ENCODE data around the gene FAM156A. TPM values are rescaled to one million over a fixed set of nuclear protein-coding genes. Genes with fewer than 3 reads are reported as not detected.
"Not testable (repeated sequence)": the region's sequence is repeated elsewhere in the genome, so short reads cannot be mapped to it uniquely, and the experiment has no call there.

Gene FAM156A
- total RNA-seq, 1 donor from 2014 or later = 18.2 TPM

DNA sequence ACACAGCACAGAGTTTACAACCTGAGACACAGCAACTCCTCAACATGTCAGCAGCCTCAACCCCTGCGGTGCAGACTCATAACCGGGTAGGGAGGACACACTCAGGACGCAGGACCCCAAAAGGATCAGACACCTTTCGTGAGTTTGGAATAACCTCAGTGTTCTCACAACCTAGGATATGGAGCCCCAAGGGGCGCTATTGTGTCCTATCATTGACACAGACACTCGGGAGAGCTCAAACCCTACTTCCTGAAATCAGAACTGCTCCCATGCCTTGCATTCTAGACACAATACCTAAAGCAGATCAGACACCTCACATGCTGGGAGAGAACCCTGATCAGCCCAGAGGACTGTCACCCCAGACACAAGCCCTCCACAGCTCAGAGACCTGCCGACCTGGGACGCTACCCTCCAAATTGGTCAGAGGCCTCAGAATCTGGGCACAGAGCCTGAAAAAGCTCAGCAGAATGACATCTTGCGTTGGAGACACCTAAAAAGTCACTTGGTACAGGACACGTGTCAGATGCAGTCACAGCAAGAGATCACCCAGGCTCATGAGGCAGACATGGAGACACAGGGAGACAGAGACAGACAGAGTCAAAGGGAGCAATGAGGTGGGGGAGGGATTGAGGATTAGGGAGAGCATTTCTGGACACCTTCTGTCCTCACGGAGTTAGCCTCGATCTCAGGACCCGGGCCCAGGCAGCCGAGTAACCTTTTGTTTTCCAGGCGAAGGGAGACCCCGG lies 8.8 kb upstream of the FAM156A start:
- intact Hi-C loops (cut with micrococcal nuclease) = not testable (repeated sequence)

DNA sequence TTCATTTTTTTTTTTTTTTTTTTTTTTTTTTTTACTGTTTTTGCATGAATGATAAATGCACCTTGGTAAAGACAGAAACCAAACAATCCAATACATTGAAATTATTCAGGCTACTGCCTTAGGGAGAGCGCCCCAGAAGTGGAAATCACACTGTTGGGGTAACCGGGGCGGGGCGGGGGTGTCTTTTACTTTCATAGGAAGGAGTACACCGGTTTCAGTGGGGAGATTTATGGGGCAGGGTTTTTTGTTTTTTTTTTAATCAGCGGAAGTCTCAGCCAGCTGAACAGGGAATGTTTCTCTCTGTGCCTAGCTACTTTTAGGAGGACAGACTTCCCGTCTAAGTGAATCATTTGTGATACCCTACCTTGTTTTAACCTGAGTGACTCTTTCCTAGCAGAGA lies 643 bp upstream of the FAM156A start:
- intact Hi-C loops (cut with micrococcal nuclease) = not testable (repeated sequence)

DNA sequence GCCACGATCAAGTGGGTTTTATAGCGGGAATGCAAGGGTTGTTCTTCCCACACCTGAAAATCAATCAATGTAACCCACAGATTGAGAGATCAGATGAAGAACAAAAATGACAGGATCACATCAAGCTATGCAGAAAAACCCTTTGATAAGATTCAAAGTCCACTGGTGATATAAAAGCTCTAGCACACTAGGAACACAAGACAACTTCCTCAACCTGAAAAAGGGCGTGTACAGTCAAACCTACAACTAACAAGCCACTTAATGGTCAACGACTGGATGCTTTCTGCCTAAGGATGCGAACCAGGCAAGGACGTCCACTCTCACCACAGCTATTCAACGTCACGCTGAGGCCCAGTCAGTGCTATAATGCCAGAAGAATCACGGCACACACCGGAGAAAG lies 8.4 kb downstream of the FAM156A start:
- intact Hi-C loops (cut with micrococcal nuclease) = not testable (repeated sequence)

DNA sequence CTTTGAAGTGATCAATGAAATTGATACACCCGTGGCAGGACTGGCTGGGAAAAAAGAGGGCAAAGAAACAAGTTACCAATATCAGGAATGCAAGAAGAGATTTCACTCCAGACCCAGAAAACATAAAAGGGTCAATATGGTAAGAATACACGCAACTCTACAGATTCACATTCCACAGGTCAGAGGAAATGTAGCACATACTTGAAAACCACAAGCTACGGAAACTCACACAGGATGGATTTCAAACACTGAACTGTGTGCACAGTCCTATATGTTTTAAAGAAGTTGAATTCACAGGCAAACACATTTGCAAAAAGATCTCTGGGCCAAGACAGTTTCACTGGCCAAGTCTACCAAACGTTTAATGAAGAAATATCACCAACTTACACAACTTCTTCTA lies 9.0 kb downstream of the FAM156A start:
- intact Hi-C loops (cut with micrococcal nuclease) = not testable (repeated sequence)

DNA sequence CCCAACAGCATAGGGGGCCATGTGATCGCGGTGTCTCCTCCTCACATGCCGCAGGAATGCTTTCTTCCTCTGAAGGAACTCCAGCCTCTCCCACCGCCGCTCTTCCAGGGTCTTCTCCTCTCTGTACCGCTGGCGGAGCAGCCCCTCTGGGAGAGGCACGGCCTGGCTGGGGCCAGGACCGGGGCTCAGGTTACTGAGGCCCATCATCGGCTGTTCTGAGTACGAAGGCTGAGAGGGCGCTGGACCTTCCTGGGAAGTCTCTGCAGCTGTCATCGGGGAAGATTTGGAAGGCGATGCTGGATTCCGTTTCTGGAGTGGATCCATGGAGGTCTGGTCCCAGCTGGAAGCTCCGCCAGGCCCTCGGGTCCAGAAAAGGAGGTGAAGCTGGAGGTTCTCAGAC lies 10.1 kb downstream of the FAM156A start:
- intact Hi-C loops (cut with micrococcal nuclease) = not testable (repeated sequence)

DNA sequence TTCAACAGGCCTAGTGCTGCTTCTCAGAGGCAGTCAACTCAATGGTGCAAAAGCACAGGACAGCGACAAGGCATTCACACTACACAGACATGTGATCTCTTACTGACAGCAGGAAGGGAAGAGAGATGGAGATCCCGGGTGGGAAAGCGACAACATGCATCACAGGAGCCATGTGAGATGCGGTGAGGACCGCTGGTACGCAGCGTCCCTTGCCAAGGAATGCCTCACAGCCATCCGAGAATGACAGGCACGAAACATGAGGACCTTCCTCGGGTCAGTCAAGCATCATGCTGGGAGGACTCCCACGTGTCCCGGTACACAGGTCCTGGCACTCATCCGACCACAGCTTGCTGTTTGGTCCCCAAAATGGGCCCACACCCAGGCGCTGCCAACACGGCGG lies 10.8 kb downstream of the FAM156A start:
- intact Hi-C loops (cut with micrococcal nuclease) = not testable (repeated sequence)

DNA sequence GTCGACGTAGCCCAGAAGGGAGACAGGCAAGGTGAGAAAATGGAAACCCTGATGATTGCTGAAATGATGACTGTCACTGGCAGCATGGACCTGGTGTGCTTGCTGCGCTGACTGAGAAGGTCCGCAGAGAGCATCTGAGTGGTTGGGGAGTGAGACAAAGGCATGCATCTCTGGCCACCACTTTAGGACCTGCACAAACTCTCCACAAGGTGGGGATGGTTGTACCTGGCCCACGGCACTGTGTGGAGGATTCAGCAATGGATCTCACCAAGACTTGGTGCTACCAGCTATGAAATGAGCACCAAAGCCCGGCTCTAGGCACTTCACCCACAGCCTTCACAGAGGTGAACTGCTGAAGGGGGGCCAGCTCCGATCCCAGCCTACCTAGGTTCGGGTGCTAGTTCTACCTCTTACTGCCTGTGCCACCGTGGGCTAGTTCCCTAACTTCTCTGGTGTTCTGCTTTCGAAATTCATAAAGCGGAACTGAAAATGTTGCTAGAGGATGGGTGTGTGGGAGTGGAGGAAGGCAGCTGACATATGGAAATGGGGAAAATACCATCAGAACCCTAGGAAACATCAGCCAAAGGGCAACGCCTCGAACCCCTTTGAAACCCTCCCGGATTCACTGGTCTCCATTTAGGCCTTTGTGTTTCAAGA lies 12.4 kb downstream of the FAM156A start:
- intact Hi-C loops (cut with micrococcal nuclease) = not testable (repeated sequence)

DNA sequence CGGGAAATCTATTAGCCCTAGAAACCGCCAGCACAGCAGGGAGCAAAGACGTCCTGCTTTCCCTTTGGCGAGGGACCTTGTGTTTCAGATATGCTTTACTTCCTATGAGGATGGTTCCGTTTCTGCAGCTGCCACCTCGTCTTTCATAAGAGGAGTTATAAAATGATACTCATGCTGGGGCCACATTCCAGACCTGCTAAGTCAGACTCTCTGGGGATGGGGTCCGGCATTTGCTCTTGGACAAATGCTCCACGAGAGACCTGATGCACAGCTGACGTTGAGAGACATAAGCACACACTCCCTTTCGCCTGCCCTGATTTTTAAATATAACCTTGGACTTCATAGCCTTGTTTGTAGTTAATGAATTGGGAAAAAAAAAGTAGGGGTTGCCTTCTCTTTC lies 16.6 kb downstream of the FAM156A start:
- intact Hi-C loops (cut with micrococcal nuclease) = not testable (repeated sequence)

DNA sequence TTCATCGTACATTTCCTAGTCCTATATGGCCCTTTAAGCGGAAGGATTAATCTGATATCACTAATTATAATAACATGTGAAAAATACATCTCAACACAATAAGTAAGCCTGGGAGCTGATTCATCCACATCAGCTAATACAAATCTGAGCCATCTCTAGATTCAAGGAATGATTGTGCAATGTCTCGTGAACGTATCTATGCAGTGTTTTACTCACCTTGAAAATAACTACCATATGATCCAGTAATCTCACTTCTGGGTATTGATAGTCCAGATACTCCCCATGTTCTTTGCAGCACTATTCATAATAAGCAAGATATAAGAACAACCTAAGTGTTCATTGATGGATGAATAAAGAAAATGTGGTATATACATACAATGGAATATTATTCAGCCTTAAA lies 17.6 kb downstream of the FAM156A start:
- intact Hi-C loops (cut with micrococcal nuclease) = not testable (repeated sequence)

DNA sequence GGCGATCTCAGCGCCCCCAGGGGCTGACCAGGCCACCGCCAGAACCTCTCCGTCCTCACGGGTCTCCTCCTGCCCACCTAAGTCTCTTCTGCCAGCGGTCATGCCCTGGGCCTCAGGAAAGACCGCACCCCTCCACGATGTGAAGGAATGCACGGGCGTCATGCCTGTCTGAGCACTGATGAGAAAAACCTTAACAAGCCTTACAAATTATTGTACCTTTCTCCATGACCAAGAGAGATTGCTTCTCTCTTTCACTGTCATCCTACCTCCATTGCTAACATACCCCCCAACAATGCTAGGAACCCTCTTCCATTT lies 22.9 kb downstream of the FAM156A start:
- intact Hi-C loops (cut with micrococcal nuclease) = not testable (repeated sequence)

DNA sequence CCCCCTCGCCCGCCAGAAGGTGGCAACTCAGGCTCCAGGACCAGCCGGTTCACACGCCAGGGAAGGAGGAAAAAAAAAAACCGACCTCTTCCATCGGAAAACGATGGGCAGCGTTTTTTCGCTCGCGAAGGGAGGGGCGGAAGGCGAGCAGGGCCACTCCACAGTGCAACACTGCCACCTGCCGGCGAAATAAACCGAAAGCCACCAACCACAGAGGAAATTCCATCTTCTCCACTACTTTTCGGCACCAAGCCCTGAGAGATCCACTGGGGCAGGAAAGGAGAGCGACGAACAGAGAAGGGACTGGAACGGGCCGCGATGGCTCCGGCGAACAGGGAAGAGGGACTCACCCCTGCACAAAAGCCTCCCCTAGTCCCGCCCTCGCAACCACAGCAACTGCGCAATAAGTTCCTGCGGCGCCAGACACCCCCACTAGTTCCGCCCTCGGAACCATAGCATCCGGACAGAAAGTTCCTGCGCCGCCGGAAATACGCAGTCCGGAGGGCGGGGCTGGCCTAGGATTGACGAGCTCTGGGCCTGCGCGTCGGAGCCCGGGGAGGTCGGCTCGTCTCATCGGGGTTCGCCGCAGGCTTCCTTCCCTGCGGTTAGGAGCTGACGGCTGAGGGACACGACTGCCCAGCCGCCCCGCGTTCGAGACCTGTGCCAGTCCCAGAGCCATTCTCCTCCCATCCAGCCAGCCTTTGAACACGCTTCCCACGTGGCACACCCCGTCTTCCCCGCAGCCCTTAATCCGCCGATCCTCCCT lies 23.4 kb downstream of the FAM156A start:
- intact Hi-C loops (cut with micrococcal nuclease) = no loop called here

DNA sequence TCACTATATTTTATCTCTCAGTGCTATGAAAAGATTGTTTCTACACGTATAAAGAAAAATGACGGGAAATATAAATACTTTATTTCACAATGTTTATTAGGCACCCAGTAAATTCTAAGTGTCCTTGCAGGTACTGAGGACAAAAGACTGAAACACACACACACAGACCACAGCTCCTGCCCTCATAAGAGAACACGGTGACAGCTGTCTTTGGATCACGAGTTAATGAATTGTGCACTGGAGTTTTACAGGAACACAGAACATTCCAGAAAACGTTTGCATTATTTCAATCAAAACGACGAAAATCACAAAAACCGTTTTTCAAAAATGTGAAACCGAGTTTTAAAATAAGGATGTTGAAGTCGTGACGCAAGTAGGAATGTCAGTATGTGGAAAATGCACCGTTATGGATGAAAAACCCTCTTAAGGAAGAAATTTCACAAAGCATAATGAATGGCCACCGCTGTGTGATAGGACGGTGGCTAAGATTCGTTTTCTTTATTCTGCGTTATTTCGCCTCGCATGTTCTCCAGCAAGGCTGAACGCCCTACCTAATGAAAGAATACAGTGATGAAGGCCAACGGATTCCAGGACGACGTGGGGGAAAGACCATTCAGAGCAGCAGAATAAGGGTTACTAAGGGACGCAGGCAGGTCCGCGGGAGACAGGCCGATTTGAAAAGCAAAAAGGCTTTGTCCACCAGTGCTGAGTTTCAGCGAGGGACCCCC lies 24.2 kb downstream of the FAM156A start:
- intact Hi-C loops (cut with micrococcal nuclease) = no loop called here

DNA sequence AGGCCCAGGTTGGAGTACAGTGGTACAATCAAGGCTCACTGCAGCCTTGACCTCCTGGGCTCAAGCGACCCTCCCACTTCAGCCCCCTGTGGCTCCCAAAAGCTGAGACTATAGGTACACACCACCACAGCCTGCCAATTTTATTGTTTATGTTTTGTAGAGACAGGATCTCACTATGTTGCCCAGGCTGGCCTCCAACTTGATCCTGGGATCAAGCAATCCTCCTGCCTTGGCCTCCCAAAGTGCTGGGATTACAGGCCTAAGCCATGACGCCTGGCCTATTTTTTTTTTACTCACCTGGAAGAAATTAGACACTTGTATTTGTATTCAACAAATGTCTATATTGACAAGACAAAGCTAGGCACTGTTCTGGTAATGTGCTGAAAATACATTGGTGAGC lies 25.1 kb downstream of the FAM156A start:
- intact Hi-C loops (cut with micrococcal nuclease) = no loop called here

DNA sequence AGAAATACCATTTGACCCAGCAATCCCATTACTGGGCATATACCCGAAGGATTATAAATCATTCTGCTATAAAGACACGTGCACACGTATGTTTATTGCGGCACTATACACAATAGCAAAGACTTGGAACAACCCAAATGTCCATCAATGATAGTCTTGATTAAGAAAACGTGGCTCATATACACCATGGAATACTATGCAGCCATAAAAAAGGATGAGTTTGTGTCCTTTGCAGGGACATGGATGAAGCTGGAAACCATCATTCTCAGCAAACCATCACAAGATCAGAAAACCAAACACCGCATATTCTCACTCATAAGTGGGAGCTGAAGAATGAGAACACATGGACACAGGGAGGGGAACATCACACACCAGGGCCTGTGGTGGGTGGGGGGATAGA lies 28.1 kb downstream of the FAM156A start:
- intact Hi-C loops (cut with micrococcal nuclease) = not testable (repeated sequence)

DNA sequence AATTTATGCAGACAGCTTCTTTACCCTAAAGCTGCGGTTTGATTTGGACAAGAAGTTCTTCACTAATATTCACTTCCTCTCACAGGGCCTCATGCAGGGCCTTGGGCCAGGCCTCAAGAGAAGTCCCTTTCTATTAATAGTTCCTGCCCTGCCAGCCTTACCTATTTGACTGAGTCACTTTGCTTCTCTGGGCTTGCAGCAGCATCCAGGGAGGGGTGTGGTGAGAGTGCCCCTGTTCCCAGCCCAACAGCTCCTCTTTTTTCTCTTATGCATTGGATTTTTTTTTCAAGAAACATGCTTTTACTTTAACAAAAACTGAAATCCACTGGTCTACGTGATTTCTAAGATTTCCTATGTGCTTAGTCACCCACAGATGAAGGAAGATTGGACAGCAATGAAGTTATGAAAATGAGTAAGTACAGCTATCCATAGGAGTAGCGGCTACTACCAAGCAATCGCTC lies 34.5 kb downstream of the FAM156A start:
- intact Hi-C loops (cut with micrococcal nuclease) = no loop called here

DNA sequence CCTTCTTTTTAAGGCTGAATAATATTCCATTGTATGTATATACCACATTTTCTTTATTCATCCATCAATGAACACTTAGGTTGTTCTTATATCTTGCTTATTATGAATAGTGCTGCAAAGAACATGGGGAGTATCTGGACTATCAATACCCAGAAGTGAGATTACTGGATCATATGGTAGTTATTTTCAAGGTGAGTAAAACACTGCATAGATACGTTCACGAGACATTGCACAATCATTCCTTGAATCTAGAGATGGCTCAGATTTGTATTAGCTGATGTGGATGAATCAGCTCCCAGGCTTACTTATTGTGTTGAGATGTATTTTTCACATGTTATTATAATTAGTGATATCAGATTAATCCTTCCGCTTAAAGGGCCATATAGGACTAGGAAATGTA lies 43.6 kb downstream of the FAM156A start:
- intact Hi-C loops (cut with micrococcal nuclease) = not testable (repeated sequence)

DNA sequence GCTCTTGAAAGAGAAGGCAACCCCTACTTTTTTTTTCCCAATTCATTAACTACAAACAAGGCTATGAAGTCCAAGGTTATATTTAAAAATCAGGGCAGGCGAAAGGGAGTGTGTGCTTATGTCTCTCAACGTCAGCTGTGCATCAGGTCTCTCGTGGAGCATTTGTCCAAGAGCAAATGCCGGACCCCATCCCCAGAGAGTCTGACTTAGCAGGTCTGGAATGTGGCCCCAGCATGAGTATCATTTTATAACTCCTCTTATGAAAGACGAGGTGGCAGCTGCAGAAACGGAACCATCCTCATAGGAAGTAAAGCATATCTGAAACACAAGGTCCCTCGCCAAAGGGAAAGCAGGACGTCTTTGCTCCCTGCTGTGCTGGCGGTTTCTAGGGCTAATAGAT lies 44.6 kb downstream of the FAM156A start:
- intact Hi-C loops (cut with micrococcal nuclease) = not testable (repeated sequence)

DNA sequence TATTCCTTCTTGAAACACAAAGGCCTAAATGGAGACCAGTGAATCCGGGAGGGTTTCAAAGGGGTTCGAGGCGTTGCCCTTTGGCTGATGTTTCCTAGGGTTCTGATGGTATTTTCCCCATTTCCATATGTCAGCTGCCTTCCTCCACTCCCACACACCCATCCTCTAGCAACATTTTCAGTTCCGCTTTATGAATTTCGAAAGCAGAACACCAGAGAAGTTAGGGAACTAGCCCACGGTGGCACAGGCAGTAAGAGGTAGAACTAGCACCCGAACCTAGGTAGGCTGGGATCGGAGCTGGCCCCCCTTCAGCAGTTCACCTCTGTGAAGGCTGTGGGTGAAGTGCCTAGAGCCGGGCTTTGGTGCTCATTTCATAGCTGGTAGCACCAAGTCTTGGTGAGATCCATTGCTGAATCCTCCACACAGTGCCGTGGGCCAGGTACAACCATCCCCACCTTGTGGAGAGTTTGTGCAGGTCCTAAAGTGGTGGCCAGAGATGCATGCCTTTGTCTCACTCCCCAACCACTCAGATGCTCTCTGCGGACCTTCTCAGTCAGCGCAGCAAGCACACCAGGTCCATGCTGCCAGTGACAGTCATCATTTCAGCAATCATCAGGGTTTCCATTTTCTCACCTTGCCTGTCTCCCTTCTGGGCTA lies 48.9 kb downstream of the FAM156A start:
- intact Hi-C loops (cut with micrococcal nuclease) = not testable (repeated sequence)

DNA sequence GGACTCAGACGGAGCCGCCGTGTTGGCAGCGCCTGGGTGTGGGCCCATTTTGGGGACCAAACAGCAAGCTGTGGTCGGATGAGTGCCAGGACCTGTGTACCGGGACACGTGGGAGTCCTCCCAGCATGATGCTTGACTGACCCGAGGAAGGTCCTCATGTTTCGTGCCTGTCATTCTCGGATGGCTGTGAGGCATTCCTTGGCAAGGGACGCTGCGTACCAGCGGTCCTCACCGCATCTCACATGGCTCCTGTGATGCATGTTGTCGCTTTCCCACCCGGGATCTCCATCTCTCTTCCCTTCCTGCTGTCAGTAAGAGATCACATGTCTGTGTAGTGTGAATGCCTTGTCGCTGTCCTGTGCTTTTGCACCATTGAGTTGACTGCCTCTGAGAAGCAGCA lies 50.4 kb downstream of the FAM156A start:
- intact Hi-C loops (cut with micrococcal nuclease) = not testable (repeated sequence)

DNA sequence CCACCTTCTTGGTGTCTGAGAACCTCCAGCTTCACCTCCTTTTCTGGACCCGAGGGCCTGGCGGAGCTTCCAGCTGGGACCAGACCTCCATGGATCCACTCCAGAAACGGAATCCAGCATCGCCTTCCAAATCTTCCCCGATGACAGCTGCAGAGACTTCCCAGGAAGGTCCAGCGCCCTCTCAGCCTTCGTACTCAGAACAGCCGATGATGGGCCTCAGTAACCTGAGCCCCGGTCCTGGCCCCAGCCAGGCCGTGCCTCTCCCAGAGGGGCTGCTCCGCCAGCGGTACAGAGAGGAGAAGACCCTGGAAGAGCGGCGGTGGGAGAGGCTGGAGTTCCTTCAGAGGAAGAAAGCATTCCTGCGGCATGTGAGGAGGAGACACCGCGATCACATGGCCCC lies 51.2 kb downstream of the FAM156A start:
- intact Hi-C loops (cut with micrococcal nuclease) = not testable (repeated sequence)

DNA sequence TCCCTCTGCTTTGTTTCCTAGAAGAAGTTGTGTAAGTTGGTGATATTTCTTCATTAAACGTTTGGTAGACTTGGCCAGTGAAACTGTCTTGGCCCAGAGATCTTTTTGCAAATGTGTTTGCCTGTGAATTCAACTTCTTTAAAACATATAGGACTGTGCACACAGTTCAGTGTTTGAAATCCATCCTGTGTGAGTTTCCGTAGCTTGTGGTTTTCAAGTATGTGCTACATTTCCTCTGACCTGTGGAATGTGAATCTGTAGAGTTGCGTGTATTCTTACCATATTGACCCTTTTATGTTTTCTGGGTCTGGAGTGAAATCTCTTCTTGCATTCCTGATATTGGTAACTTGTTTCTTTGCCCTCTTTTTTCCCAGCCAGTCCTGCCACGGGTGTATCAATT lies 52.2 kb downstream of the FAM156A start:
- intact Hi-C loops (cut with micrococcal nuclease) = not testable (repeated sequence)

Measured in T-helper 2 cell treated with Interferon-gamma antibody and Interleukin-4, amounts not matched to agents 100 ng/mL and 5 ng/mL, for 36 hours (primary cell).